Neuronal stem cell (in vitro differentiated cells): ENCODE results near the gene CMBL.

ENCODE experiments used
- DNase-seq: peaks from one replicate; pipeline ENCODE4 v3.0.0-alpha.2; 2013; ENCODE audit warnings: low spot score
- H2AFZ ChIP-seq: one replicate; pipeline ENCODE4 v1.6.1; 2013; ENCODE audit warnings: mild to moderate bottlenecking, low read length, inconsistent platforms
- H2AK5ac ChIP-seq: 2 replicates; pipeline ENCODE4 v1.6.1; 2013; ENCODE audit warnings: low read depth, mild to moderate bottlenecking, inconsistent platforms, low read length, moderate library complexity, mixed read lengths
- H2BK120ac ChIP-seq: 2 replicates; pipeline ENCODE4 v1.6.1; 2013; ENCODE audit warnings: low read depth, mild to moderate bottlenecking, inconsistent platforms, low read length, moderate library complexity, mixed read lengths
- H2BK12ac ChIP-seq: one replicate; pipeline ENCODE4 v1.6.1; 2013; ENCODE audit warnings: low read length, inconsistent platforms
- H2BK15ac ChIP-seq: 2 replicates; pipeline ENCODE4 v1.6.1; 2013; ENCODE audit warnings: mild to moderate bottlenecking, low read length, inconsistent platforms, mixed read lengths
- H2BK5ac ChIP-seq: one replicate; pipeline ENCODE4 v1.6.1; 2013; ENCODE audit warnings: inconsistent platforms, mild to moderate bottlenecking, low read length, moderate library complexity
- H3K14ac ChIP-seq: one replicate; pipeline ENCODE4 v1.6.1; 2013; ENCODE audit warnings: low read length, inconsistent platforms
- H3K18ac ChIP-seq: 2 replicates; pipeline ENCODE4 v1.6.1; 2013; ENCODE audit warnings: low read length, inconsistent platforms
- H3K23ac ChIP-seq: 2 replicates; pipeline ENCODE4 v1.6.1; 2013; ENCODE audit warnings: low read depth, mild to moderate bottlenecking, mixed read lengths, low read length, inconsistent platforms; ENCODE audit not compliant: poor library complexity
- H3K27ac ChIP-seq: replicated peaks from 3 replicates; pipeline ENCODE4 v1.5.1; 2013; ENCODE audit warnings: low read length, inconsistent platforms
- H3K27me3 ChIP-seq, 3 experiments: 2 replicates each; pipeline ENCODE4 v1.6.1; 2013; ENCODE audit warnings: low read length in 3 of 3, mild to moderate bottlenecking in 2 of 3, inconsistent platforms in 1 of 3, low read depth in 1 of 3, mixed read lengths in 1 of 3, moderate library complexity in 1 of 3; ENCODE audit not compliant: control insufficient read depth in 3 of 3, insufficient read depth in 3 of 3
- H3K36me3 ChIP-seq, 2 donors: replicated peaks in 1 of 2; 2 replicates each; pipeline ENCODE4 v1.6.1; 2013; ENCODE audit warnings: low read length in 2 of 2; ENCODE audit not compliant: control insufficient read depth in 2 of 2, insufficient read depth in 2 of 2
- H3K4ac ChIP-seq: 2 replicates; pipeline ENCODE4 v1.6.1; 2013; ENCODE audit warnings: inconsistent platforms, mild to moderate bottlenecking, low read length, moderate library complexity
- H3K4me1 ChIP-seq, 2 donors: 1 replicate in 1 of 2; 2 replicates in 1 of 2; pipeline ENCODE4 v1.6.1; 2013; ENCODE audit warnings: low read length in 2 of 2, low read depth in 1 of 2; ENCODE audit not compliant: control insufficient read depth in 2 of 2, insufficient read depth in 1 of 2
- H3K4me2 ChIP-seq: one replicate; pipeline ENCODE4 v1.6.1; 2013; ENCODE audit warnings: mild to moderate bottlenecking, low read length, inconsistent platforms; ENCODE audit not compliant: insufficient read depth, poor library complexity, severe bottlenecking
- H3K4me3 ChIP-seq, 2 donors: 2 replicates each; pipeline ENCODE4 v1.5.1; 2013; ENCODE audit warnings: low read length in 2 of 2, mild to moderate bottlenecking in 2 of 2, inconsistent platforms in 1 of 2, moderate library complexity in 1 of 2
- H3K79me1 ChIP-seq: one replicate; pipeline ENCODE4 v1.6.1; 2013; ENCODE audit warnings: low read depth, mild to moderate bottlenecking, inconsistent platforms, low read length, moderate library complexity
- H3K9ac ChIP-seq: one replicate; pipeline ENCODE4 v1.6.1; 2013; ENCODE audit warnings: mild to moderate bottlenecking, low read depth, low read length, inconsistent platforms; ENCODE audit not compliant: poor library complexity
- H3K9me3 ChIP-seq, 2 donors: replicated peaks in 1 of 2; 2 replicates each; pipeline versions ENCODE3 to v1.6.1; 2013; ENCODE audit warnings: low read length in 2 of 2, mild to moderate bottlenecking in 2 of 2, inconsistent platforms in 1 of 2, low read depth in 1 of 2, mixed read lengths in 1 of 2, moderate library complexity in 1 of 2; ENCODE audit not compliant: control insufficient read depth in 2 of 2, insufficient read depth in 1 of 2
- H4K8ac ChIP-seq: one replicate; pipeline ENCODE4 v1.6.1; 2013; ENCODE audit warnings: low read depth, mild to moderate bottlenecking, inconsistent platforms, low read length, moderate library complexity
- H4K91ac ChIP-seq: one replicate; pipeline ENCODE4 v1.6.1; 2013; ENCODE audit warnings: low read length, low read depth, mild to moderate bottlenecking, inconsistent platforms; ENCODE audit not compliant: poor library complexity
- WGBS, 2 donors: extraction: QIAGEN DNeasy Blood & Tissue Kit; methylation state at CpG; one replicate each; pipeline ENCODE4 v1.1.7; 2013; ENCODE audit warnings: missing lambda C conversion rate in 2 of 2, mixed read lengths in 1 of 2; ENCODE audit not compliant: insufficient read length in 2 of 2, insufficient replicate concordance in 1 of 2; ENCODE audit errors: extremely low coverage in 2 of 2; 5-methylcytosine and 5-hydroxymethylcytosine counted together

The CMBL gene

DNA sequence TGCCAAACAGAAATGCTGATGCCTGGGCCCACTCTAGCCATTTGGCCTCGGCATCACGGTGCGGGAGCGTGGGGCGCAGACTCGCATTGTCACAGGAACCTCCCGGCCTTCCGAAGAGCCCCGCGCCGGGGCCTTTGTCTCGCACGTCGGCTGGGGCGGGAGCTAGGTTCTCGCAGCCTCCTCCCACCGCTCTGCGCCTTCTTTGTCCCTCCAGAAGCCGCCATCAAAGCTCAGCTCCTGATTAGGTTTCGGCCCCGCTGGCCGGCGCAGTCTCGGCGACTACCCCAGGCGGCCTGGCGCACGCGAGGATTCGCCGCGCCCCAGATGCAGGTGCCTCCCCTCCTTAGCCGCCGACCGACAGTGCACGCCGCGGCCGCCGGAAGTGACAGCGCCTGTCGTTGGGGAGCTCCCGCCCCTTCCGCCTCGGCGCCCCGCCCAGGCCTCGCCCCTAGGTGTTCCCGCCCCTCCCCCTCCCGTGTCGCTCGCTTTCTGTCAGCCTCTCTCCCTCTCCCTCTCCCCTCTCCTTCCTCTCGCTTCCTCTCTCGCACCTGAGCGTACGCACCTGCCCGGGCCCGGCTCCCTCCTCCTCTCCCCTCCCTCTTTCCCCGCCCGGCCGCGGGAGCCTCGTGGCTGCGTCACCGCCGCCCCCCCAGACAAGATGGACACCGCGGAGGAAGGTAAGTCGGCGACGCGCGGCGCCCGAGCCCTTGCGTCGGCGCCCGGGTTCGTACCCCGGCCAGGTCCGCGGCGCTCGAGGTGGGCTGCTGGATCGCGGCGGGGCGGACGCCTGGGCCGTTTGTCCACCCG lies 45.7 kb upstream of the CMBL start, which contains the start of gene MARCHF6:
MARCHF6 (plus strand) TSS at position 455 of the 807 bp plus-strand sequence; CDS start at position 659, 204 bp downstream.
- peak within 1 kb of the TSS; percentile 99 for H3K18ac ChIP-seq
- peak within 1 kb of the TSS; percentile 90 for H2BK15ac ChIP-seq
- peaks cover 10 to 17% of the 10 kb centered on the region in 2 donors for H3K4me1 ChIP-seq
- no CpG with 5 or more reads among the region's 92 CpGs for WGBS, 2 donors
- peak within 1 kb of the TSS; percentile 98 for H3K9ac ChIP-seq
- peak; percentile 92 for DNase-seq
- H2AK5ac ChIP-seq = peak within 1 kb of the TSS; percentile 82
- H3K36me3 ChIP-seq = peaks cover 0 to 10% of the 10 kb centered on the region in 2 donors
- H2BK5ac ChIP-seq = peak within 1 kb of the TSS; percentile 94
- peak within 1 kb of the TSS; percentile 73 for H3K4me2 ChIP-seq
- peak within 1 kb of the TSS; percentile 63 for H3K14ac ChIP-seq
- no peaks in the 10 kb centered on the region for H3K79me1 ChIP-seq
- no peak within 1 kb of the TSS for H2BK120ac ChIP-seq
- H2BK12ac ChIP-seq = peak within 1 kb of the TSS; percentile 46
- peak within 1 kb of the TSS; percentile 99 for H3K27ac ChIP-seq
- H3K4me3 ChIP-seq = peak within 1 kb of the TSS; percentile 75 to 98
- H3K27me3 ChIP-seq = no peaks in the 10 kb centered on the region
- H3K9me3 ChIP-seq = no peaks in the 10 kb centered on the region
- H4K91ac ChIP-seq = peak within 1 kb of the TSS; percentile 74
- peak within 1 kb of the TSS; percentile 91 for H2AFZ ChIP-seq
- peak within 1 kb of the TSS; percentile 89 for H3K4ac ChIP-seq
- H3K23ac ChIP-seq = peak within 1 kb of the TSS; percentile 100
- H4K8ac ChIP-seq = no peak within 1 kb of the TSS

DNA sequence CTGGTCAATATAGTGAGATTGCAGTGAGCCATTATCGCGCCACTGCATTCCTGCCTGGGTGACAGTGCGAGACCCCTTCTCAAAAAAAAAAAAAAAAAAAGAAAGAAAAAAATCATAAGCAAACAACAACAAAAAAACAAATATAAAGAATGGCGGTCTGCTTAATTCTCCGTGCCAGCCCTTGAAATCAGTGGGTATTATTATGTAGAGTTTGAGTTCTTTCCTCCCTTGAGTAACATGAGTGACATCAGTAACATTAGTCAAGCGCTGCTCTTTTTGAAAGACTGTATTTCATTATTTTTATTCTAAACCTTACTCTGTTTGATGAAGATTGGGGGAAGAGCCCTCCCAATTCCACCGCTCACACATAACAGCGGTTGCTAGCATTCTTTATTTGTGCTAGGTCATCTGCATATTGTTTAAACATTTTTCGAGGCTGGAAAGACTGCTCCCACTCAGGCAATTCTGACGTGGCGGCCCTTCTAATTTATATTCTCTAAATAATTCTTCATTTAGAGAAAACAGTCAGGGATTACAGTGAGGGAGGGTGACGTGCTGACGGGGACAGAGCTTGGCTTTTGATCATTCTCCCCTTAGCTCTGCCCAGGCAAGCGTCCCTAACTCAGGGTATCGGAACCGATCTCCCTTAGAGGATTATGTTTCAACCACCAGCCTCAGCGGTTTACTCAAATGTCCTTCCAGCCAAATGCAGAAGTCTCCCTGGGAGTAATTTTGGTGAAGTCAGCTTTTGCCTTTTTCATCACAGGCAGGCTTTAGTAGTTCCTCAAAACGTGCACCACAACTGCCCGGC lies 44.9 kb upstream of the CMBL start:
- peak overlapping the region; percentile 99 for H3K27ac ChIP-seq
- H3K23ac ChIP-seq = peak overlapping the region; percentile 100
- H4K8ac ChIP-seq = no peak overlapping the region
- no peaks in the 10 kb centered on the region for H3K79me1 ChIP-seq
- peak overlapping the region; percentile 94 for H2BK5ac ChIP-seq
- H3K9me3 ChIP-seq = no peaks in the 10 kb centered on the region
- peaks cover 10 to 17% of the 10 kb centered on the region in 2 donors for H3K4me1 ChIP-seq
- peak overlapping the region; percentile 63 for H3K14ac ChIP-seq
- H3K4ac ChIP-seq = no peak overlapping the region
- H3K18ac ChIP-seq = peak overlapping the region; percentile 96
- H3K27me3 ChIP-seq = no peaks in the 10 kb centered on the region
- H2AFZ ChIP-seq = peak overlapping the region; percentile 91
- H4K91ac ChIP-seq = peak overlapping the region; percentile 74
- H2BK120ac ChIP-seq = no peak overlapping the region
- H3K4me3 ChIP-seq = peak overlapping the region; percentile 75 to 98
- peak overlapping the region; percentile 92 for H3K9ac ChIP-seq
- H2BK15ac ChIP-seq = no peak overlapping the region
- WGBS, 2 donors = no CpG with 5 or more reads among the region's 19 CpGs
- DNase-seq = no peak
- peaks cover 0 to 8% of the 10 kb centered on the region in 2 donors for H3K36me3 ChIP-seq
- H3K4me2 ChIP-seq = peak overlapping the region; percentile 73
- H2AK5ac ChIP-seq = peak overlapping the region; percentile 82
- H2BK12ac ChIP-seq = no peak overlapping the region

DNA sequence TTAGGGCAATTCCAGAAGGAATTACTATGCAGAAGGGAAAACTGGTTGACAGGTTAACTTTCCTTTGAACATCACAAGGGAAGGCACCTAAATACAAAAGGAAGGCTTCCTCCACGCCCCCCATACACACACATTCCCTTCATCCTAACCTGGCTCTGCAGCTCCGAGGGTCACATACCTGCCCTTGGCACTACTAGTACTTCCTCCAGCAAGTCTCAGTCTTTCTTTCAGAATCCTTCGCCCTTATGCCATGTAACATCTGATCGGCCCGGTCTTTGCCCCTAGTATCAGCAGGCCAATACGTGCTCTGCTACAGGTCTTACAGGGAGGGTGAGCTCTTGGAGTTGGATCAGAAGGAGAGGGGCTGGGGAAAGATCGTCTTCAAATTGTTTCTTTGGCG lies 44.2 kb upstream of the CMBL start:
- H3K9me3 ChIP-seq = no peaks in the 10 kb centered on the region
- H3K27ac ChIP-seq = no peak overlapping the region

More for the DNA sequence above, 44.2 kb upstream of the CMBL start:
- Histone ChIP-seq H3K23ac (no peak overlapping the region), H3K4me2 (no peak overlapping the region), H3K79me1 (no peaks in the 10 kb centered on the region), H2AK5ac (no peak overlapping the region), H4K91ac (no peak overlapping the region), H2AFZ (no peak overlapping the region), H2BK120ac (no peak overlapping the region), H2BK15ac (no peak overlapping the region), H3K14ac (no peak overlapping the region), H2BK5ac (no peak overlapping the region), H3K4me3 (peak overlapping the region in 1 of 2 donors; percentile 75), H3K9ac (peak overlapping the region; percentile 63), H3K27me3 (no peaks in the 10 kb centered on the region), H3K4me1 (peaks cover 8 to 15% of the 10 kb centered on the region in 2 donors), H3K4ac (no peak overlapping the region), H3K36me3 (peaks cover 0 to 8% of the 10 kb centered on the region in 2 donors), H2BK12ac (no peak overlapping the region), H4K8ac (no peak overlapping the region), H3K18ac (no peak overlapping the region)
- no CpG with 5 or more reads among the region's 8 CpGs for WGBS, 2 donors
- no peak for DNase-seq
